GM19023 (cell line): ENCODE measurements around the gene CDC123.
A peak's percentile ranks its signal among the peaks of the same experiment; 100 is the strongest.
"Not testable (repeated sequence)": the region's sequence is repeated elsewhere in the genome, so short reads cannot be mapped to it uniquely, and the experiment has no call there.

ENCODE experiments used
- ATAC-seq: cut with Tn5 transposase; IDR thresholded peaks from one replicate; pipeline ENCODE4 v1.9.1; 2021; ENCODE audit warnings: mild to moderate bottlenecking, moderate library complexity; ENCODE audit not compliant: unreplicated experiment

CDC123 gene

GRCh38 chr10:12189426-12189825 is 6.6 kb upstream of the CDC123 start:
- no peak for ATAC-seq

- ATAC-seq: no peak
Observed at GRCh38 chr10:12191715-12192114, 4.3 kb upstream of the CDC123 start.

GRCh38 chr10:12193193-12193592 is 2.8 kb upstream of the CDC123 start:
- no peak for ATAC-seq

- no peak for ATAC-seq
Observed at GRCh38 chr10:12194752-12195271, 1.2 kb upstream of the CDC123 start.

- ATAC-seq: peak; percentile 5
Observed at GRCh38 chr10:12195281-12195602, 746 bp upstream of the CDC123 start.

- no peak for ATAC-seq
Observed at GRCh38 chr10:12196531-12197211, 683 bp downstream of the CDC123 start.

GRCh38 chr10:12198156-12198555 is 2.2 kb downstream of the CDC123 start:
- ATAC-seq: no peak

GRCh38 chr10:12200850-12201249 is 4.9 kb downstream of the CDC123 start:
- ATAC-seq: no peak

GRCh38 chr10:12201543-12201942 is 5.6 kb downstream of the CDC123 start:
- no peak for ATAC-seq

GRCh38 chr10:12202226-12202625 is 6.2 kb downstream of the CDC123 start:
- no peak for ATAC-seq

- no peak for ATAC-seq
Observed at GRCh38 chr10:12205082-12205481, 9.1 kb downstream of the CDC123 start.

GRCh38 chr10:12207114-12207513 is 11.1 kb downstream of the CDC123 start:
- no peak for ATAC-seq

- ATAC-seq: no peak
Observed at GRCh38 chr10:12208460-12208859, 12.5 kb downstream of the CDC123 start.

- ATAC-seq: no peak
Observed at GRCh38 chr10:12212454-12212853, 16.5 kb downstream of the CDC123 start.

GRCh38 chr10:12213621-12214020 is 17.6 kb downstream of the CDC123 start:
- no peak for ATAC-seq

GRCh38 chr10:12214093-12214492 is 18.1 kb downstream of the CDC123 start:
- ATAC-seq: no peak

- ATAC-seq: no peak
Observed at GRCh38 chr10:12214763-12215218, 18.8 kb downstream of the CDC123 start.

- ATAC-seq: no peak
Observed at GRCh38 chr10:12218991-12219390, 23.0 kb downstream of the CDC123 start.

GRCh38 chr10:12221323-12222298 is 25.6 kb downstream of the CDC123 start:
- ATAC-seq: no peak

- ATAC-seq: no peak
Observed at GRCh38 chr10:12225444-12225843, 29.5 kb downstream of the CDC123 start.

GRCh38 chr10:12226438-12226837 is 30.4 kb downstream of the CDC123 start:
- not testable (repeated sequence) for ATAC-seq

- ATAC-seq: no peak
Observed at GRCh38 chr10:12228851-12229250, 32.9 kb downstream of the CDC123 start.
